Peyer's patch (tissue), 4 donors: Measurements from ENCODE around the gene NFAT5.

Experiments used
- CTCF ChIP-seq, 6 experiments: fragments of 450-650 bp in 4 of 6; fragments of 200-600 bp in 2 of 6; sonication (generic) in 1 of 6; IDR thresholded peaks; one replicate each; pipeline ENCODE4 v1.5.1; 2017 to 2019; ENCODE audit warnings: antibody characterized with exemption in 6 of 6, mild to moderate bottlenecking in 3 of 6, moderate library complexity in 1 of 6
- POLR2A ChIP-seq, 2 donors: fragments of 450-650 bp; IDR thresholded peaks; one replicate each; pipeline ENCODE4 v1.5.1; 2017; ENCODE audit warnings: antibody characterized with exemption in 2 of 2, mild to moderate bottlenecking in 2 of 2, moderate library complexity in 2 of 2

GRCh38 chr16:69706256-69706974 is 140.6 kb downstream of the NFAT5 start:
- TF ChIP-seq CTCF (IDR thresholded peaks at IDR 0.05) = no peak
- TF ChIP-seq POLR2A (IDR thresholded peaks at IDR 0.05) = no peak
